Neural progenitor cell (in vitro differentiated cells): Measurements from ENCODE around the gene PDGFRB. TPM values are rescaled to one million over a fixed set of nuclear protein-coding genes. Genes with fewer than 3 reads are reported as not detected.

ENCODE experiments used
- DNase-seq: peaks from one replicate; pipeline ENCODE4 v3.0.0-alpha.2; 2016; ENCODE audit warnings: low spot score
- H2AFZ ChIP-seq: fragments of 200-600 bp; sonication (generic); replicated peaks from 2 replicates; pipeline ENCODE4 v1.6.1; 2016; ENCODE audit warnings: antibody characterized with exemption
- H3F3A ChIP-seq: fragments of 200-600 bp; sonication (generic); 2 replicates; pipeline ENCODE4 v1.6.1; 2016; ENCODE audit warnings: antibody characterized with exemption, low read depth
- H3K27ac ChIP-seq: fragments of 200-600 bp; sonication (generic); 2 replicates; pipeline ENCODE4 v1.5.1; 2016; ENCODE audit warnings: mild to moderate bottlenecking
- H3K27me3 ChIP-seq: fragments of 200-600 bp; sonication (generic); 2 replicates; pipeline ENCODE4 v1.6.1; 2016; ENCODE audit warnings: mild to moderate bottlenecking, moderate library complexity
- H3K36me3 ChIP-seq: fragments of 200-600 bp; sonication (generic); 2 replicates; pipeline ENCODE4 v1.5.1; 2016
- H3K4me1 ChIP-seq: fragments of 200-600 bp; sonication (generic); 2 replicates; pipeline ENCODE4 v1.6.1; 2016; ENCODE audit warnings: mixed run types
- H3K4me2 ChIP-seq: fragments of 200-600 bp; sonication (generic); 2 replicates; pipeline ENCODE4 v1.6.1; 2016
- H3K4me3 ChIP-seq: fragments of 200-600 bp; sonication (generic); 2 replicates; pipeline ENCODE4 v1.5.1; 2016
- H3K79me2 ChIP-seq: fragments of 200-600 bp; sonication (generic); 2 replicates; pipeline ENCODE4 v1.6.1; 2016; ENCODE audit warnings: low read depth
- H3K9ac ChIP-seq: fragments of 200-600 bp; sonication (generic); 2 replicates; pipeline ENCODE4 v1.6.1; 2016
- H3K9me3 ChIP-seq: fragments of 200-600 bp; sonication (generic); 2 replicates; pipeline ENCODE4 v1.5.1; 2016; ENCODE audit warnings: low read depth
- H4K20me1 ChIP-seq: fragments of 200-600 bp; sonication (generic); 2 replicates; pipeline ENCODE4 v1.6.1; 2016; ENCODE audit warnings: low read depth
- H3K27ac Mint-ChIP-seq: 3 replicates; pipeline ENCODE4 v1.8.0; 2021; ENCODE audit warnings: mixed read lengths
- H3K27me3 Mint-ChIP-seq: 2 replicates; pipeline ENCODE4 v1.8.0; 2022; ENCODE audit warnings: low read depth, mild to moderate bottlenecking, inconsistent platforms, moderate library complexity, mixed read lengths; ENCODE audit not compliant: insufficient read depth
- H3K36me3 Mint-ChIP-seq: 3 replicates; pipeline ENCODE4 v1.8.0; 2021; ENCODE audit warnings: mixed read lengths
- H3K4me1 Mint-ChIP-seq: 3 replicates; pipeline ENCODE4 v1.8.0; 2021; ENCODE audit warnings: mixed read lengths
- H3K4me3 Mint-ChIP-seq: 3 replicates; pipeline ENCODE4 v1.8.0; 2021; ENCODE audit warnings: mild to moderate bottlenecking, moderate library complexity, mixed read lengths
- H3K9me3 Mint-ChIP-seq: 3 replicates; pipeline ENCODE4 v1.8.0; 2020; ENCODE audit warnings: mixed read lengths
- EZH2 ChIP-seq: fragments of 200-600 bp; sonication (generic); IDR thresholded peaks from 2 replicates; pipeline ENCODE4 v1.6.1; 2017; ENCODE audit warnings: antibody characterized with exemption, mild to moderate bottlenecking, moderate library complexity
- EZH2phosphoT487 ChIP-seq: fragments of 200-600 bp; sonication (generic); IDR thresholded peaks from 2 replicates; pipeline ENCODE4 v1.6.1; 2017; ENCODE audit warnings: antibody characterized with exemption
- total RNA-seq: library from RNA; depleted of rRNA; stranded (reverse); fragments of >200 nt; gene quantifications from 2 replicates; pipeline ENCODE4 v1.2.3, GENCODE V29; 2015; ENCODE audit warnings: low replicate concordance
- TF ChIP-seq, protein P1 (sequence below): fragments of 200-600 bp; sonication (generic); IDR thresholded peaks from 2 replicates; pipeline ENCODE4 v1.5.1; 2017; ENCODE audit warnings: antibody characterized with exemption, mild to moderate bottlenecking

The PDGFRB gene
- total RNA-seq, 1 donor from 2014 or later, result 8.9 TPM

DNA sequence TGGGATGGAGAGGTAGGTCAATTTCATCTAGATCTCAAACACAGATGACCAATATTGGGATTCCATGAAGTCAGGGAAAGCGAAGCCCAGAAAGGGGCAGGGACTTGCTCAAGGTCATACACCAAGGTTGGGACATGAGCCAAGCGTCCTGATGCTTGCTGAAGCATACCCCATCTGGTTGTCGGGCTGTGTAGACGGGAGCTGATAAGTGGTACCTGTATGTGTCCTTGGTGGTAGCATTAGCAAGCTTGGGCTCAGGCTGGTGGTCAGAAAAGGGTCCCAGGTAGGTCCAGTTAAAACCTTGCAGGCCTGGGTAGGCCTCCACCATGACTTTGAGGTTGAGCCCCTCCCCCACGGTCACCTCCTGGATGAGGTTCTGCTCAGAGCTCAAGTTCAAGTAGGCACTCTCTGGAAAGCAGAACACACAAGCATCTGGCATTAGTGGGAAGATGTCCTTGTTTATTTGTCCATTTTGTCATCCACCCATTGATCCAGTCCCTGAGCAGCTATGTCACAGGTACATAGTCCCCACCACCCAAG lies 82.5 kb downstream of the PDGFRB start:
- Histone ChIP-seq H3K79me2 (no peaks in the 10 kb centered on the region), H2AFZ (no peak overlapping the region), H3K36me3 (no peaks in the 10 kb centered on the region), H3K4me1 (no peaks in the 10 kb centered on the region), H3F3A (no peaks in the 10 kb centered on the region), H3K27me3 (no peaks in the 10 kb centered on the region), H3K27ac (no peak overlapping the region), H3K9me3 (no peaks in the 10 kb centered on the region), H3K4me2 (no peak overlapping the region), H3K4me3 (no peak overlapping the region), H4K20me1 (no peaks in the 10 kb centered on the region), H3K9ac (no peak overlapping the region)
- no peak for DNase-seq
- Mint-ChIP-seq H3K9me3 (peaks cover 3% of the 10 kb centered on the region), H3K36me3 (no peaks in the 10 kb centered on the region), H3K4me1 (peaks cover 7% of the 10 kb centered on the region), H3K27ac (no peak overlapping the region), H3K27me3 (peaks cover 2% of the 10 kb centered on the region), H3K4me3 (no peak overlapping the region)
- no peak for TF ChIP-seq EZH2phosphoT487
- TF ChIP-seq, protein P1, sequence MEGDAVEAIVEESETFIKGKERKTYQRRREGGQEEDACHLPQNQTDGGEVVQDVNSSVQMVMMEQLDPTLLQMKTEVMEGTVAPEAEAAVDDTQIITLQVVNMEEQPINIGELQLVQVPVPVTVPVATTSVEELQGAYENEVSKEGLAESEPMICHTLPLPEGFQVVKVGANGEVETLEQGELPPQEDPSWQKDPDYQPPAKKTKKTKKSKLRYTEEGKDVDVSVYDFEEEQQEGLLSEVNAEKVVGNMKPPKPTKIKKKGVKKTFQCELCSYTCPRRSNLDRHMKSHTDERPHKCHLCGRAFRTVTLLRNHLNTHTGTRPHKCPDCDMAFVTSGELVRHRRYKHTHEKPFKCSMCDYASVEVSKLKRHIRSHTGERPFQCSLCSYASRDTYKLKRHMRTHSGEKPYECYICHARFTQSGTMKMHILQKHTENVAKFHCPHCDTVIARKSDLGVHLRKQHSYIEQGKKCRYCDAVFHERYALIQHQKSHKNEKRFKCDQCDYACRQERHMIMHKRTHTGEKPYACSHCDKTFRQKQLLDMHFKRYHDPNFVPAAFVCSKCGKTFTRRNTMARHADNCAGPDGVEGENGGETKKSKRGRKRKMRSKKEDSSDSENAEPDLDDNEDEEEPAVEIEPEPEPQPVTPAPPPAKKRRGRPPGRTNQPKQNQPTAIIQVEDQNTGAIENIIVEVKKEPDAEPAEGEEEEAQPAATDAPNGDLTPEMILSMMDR, result no peak
- no peak for TF ChIP-seq EZH2

GRCh38 chr5:150070821-150071220 lies 84.8 kb downstream of the PDGFRB start:
- Histone ChIP-seq H3K27ac (no peak overlapping the region), H3K4me3 (no peak overlapping the region), H3K79me2 (no peaks in the 10 kb centered on the region), H3K4me1 (no peaks in the 10 kb centered on the region), H3K4me2 (no peak overlapping the region), H3K9me3 (no peaks in the 10 kb centered on the region), H3F3A (no peaks in the 10 kb centered on the region), H2AFZ (no peak overlapping the region), H3K9ac (no peak overlapping the region), H3K36me3 (no peaks in the 10 kb centered on the region), H4K20me1 (no peaks in the 10 kb centered on the region), H3K27me3 (no peaks in the 10 kb centered on the region)
- TF ChIP-seq, protein P1, result no peak
- TF ChIP-seq EZH2 (no peak), EZH2phosphoT487 (no peak)
- Mint-ChIP-seq H3K4me1 (peaks cover 4% of the 10 kb centered on the region), H3K36me3 (no peaks in the 10 kb centered on the region), H3K4me3 (no peak overlapping the region), H3K27ac (no peak overlapping the region), H3K9me3 (peaks cover 3% of the 10 kb centered on the region), H3K27me3 (peaks cover 2% of the 10 kb centered on the region)
- DNase-seq, result no peak

DNA sequence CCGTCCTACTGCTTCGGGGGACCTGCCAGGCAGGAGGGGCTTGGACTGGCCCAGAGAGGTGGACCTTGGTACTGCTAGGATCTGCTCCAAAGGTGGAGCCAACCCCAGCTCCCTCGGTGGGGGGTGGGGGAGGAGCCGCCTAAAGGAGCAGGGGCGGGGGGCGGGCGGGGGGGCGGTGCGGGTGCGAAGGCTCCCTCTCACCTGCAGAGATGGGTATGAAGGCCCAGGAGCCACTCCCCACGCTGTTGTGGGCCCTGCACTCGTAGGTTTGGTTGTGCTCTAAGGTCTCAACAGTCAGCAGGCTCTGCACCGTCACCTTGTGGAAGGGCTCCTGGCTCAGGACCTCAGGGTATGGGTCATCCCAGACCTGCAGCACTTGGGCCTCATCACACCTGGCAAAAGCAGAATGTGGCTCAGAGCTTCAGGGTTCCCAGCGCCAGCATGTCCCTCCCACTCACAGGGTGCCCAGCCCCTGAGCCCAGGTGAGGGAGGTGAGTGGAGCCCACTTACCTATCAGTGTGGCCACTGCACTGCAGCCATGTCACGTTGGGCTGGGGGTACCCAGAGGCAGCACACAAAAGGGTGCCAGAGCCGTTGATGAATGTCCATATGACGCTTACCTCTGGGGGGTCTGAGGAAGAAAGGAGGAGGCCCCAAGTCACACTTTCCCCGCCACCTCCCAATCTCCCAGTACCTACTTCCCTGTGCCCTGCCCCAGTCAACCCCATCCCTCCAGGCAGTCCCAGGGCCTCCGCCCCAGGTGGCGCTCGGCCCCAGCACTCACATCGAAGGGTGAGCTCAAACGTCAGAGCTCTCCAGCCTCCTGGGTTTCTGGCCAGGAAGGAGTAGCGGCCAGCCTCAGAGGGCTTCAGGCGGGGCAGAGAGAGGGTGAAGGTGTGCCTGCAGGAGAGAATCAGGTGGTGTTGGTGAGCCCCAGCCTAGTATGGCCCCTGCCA lies 85.7 kb downstream of the PDGFRB start:
- no peaks in the 10 kb centered on the region for H3K36me3 ChIP-seq
- no peak overlapping the region for H3K4me2 ChIP-seq
- DNase-seq, result no peak
- Mint-ChIP-seq H3K4me3 (no peak overlapping the region), H3K36me3 (no peaks in the 10 kb centered on the region), H3K27ac (no peak overlapping the region), H3K27me3 (peaks cover 2% of the 10 kb centered on the region), H3K4me1 (peaks cover 8% of the 10 kb centered on the region), H3K9me3 (peaks cover 3% of the 10 kb centered on the region)
- no peak overlapping the region for H3K4me3 ChIP-seq
- no peak overlapping the region for H2AFZ ChIP-seq
- H3K4me1 ChIP-seq, result peaks cover 6% of the 10 kb centered on the region
- no peaks in the 10 kb centered on the region for H3K9me3 ChIP-seq
- no peaks in the 10 kb centered on the region for H3K79me2 ChIP-seq
- no peaks in the 10 kb centered on the region for H4K20me1 ChIP-seq
- H3K27ac ChIP-seq, result no peak overlapping the region
- TF ChIP-seq EZH2, result no peak
- TF ChIP-seq, protein P1, result no peak
- TF ChIP-seq EZH2phosphoT487, result no peak
- H3K27me3 ChIP-seq, result no peaks in the 10 kb centered on the region
- H3F3A ChIP-seq, result no peaks in the 10 kb centered on the region
- no peak overlapping the region for H3K9ac ChIP-seq
